Fibroblast of gingiva (primary cell): ENCODE results near the gene MTSS2.
"Not testable (repeated sequence)": the region's sequence is repeated elsewhere in the genome, so short reads cannot be mapped to it uniquely, and the experiment has no call there.

Experiments
- DNase-seq: peaks from one replicate; pipeline ENCODE4 v3.0.0-alpha.2; 2011; ENCODE audit warnings: low read depth

Gene MTSS2

GRCh38 chr16:70674221-70675014 lies 11.4 kb downstream of the MTSS2 start:
- DNase-seq = no peak

- DNase-seq = not testable (repeated sequence)
Measured at GRCh38 chr16:70670938-70671337, 14.9 kb downstream of the MTSS2 start.

- no peak for DNase-seq
Measured at GRCh38 chr16:70670175-70670574, 15.7 kb downstream of the MTSS2 start.

- DNase-seq = no peak
Measured at GRCh38 chr16:70665806-70666735, 19.8 kb downstream of the MTSS2 start.

- DNase-seq = no peak
Measured at GRCh38 chr16:70665113-70665694, 20.6 kb downstream of the MTSS2 start.

- no peak for DNase-seq
Measured at GRCh38 chr16:70664325-70665112, 21.3 kb downstream of the MTSS2 start.

- no peak for DNase-seq
Measured at GRCh38 chr16:70663524-70664324, 22.1 kb downstream of the MTSS2 start.

GRCh38 chr16:70662991-70663523 lies 22.8 kb downstream of the MTSS2 start:
- DNase-seq = no peak

GRCh38 chr16:70661918-70662641 lies 23.8 kb downstream of the MTSS2 start:
- no peak for DNase-seq

GRCh38 chr16:70661534-70661917 lies 24.3 kb downstream of the MTSS2 start:
- DNase-seq = no peak

GRCh38 chr16:70660672-70661350 lies 25.0 kb downstream of the MTSS2 start:
- DNase-seq = no peak

GRCh38 chr16:70659953-70660671 lies 25.7 kb downstream of the MTSS2 start:
- no peak for DNase-seq

- no peak for DNase-seq
Measured at GRCh38 chr16:70659546-70659945, 26.3 kb downstream of the MTSS2 start.

GRCh38 chr16:70658921-70659320 lies 26.9 kb downstream of the MTSS2 start:
- no peak for DNase-seq

GRCh38 chr16:70657956-70658355 lies 27.9 kb downstream of the MTSS2 start:
- DNase-seq = no peak

- no peak for DNase-seq
Measured at GRCh38 chr16:70656712-70657263, 29.1 kb downstream of the MTSS2 start.

- DNase-seq = no peak
Measured at GRCh38 chr16:70656065-70656711, 29.7 kb downstream of the MTSS2 start.
